K562 (cell line): Measurements from ENCODE around the gene EPM2A. TPM values are rescaled to one million over a fixed set of nuclear protein-coding genes. Genes with fewer than 3 reads are reported as not detected.
A peak's percentile ranks its signal among the peaks of the same experiment; 100 is the strongest.

Experiments used
- BRD4 ChIP-seq: fragments of 200-600 bp; sonication (generic); IDR thresholded peaks from 2 replicates; pipeline ENCODE4 v1.6.1; 2017; ENCODE audit warnings: inconsistent platforms
- E2F6 ChIP-seq, 2 experiments: IDR thresholded peaks; 2 replicates each; pipeline ENCODE4 v1.6.1; 2011; ENCODE audit warnings: borderline replicate concordance in 1 of 2, control low read depth in 1 of 2, low read depth in 1 of 2, low read length in 1 of 2, mild to moderate bottlenecking in 1 of 2, mixed read lengths in 1 of 2, moderate library complexity in 1 of 2; ENCODE audit not compliant: insufficient read depth in 1 of 2, insufficient read length in 1 of 2, poor library complexity in 1 of 2, severe bottlenecking in 1 of 2; ENCODE audit errors: extremely low read depth in 1 of 2
- ELF1 ChIP-seq: fragments of 200-800 bp; sonication (Bioruptor generic); IDR thresholded peaks from 2 replicates; pipeline ENCODE4 v1.6.1; 2016; ENCODE audit warnings: missing genetic modification characterization, missing compliant biosample characterization
- HCFC1 ChIP-seq: IDR thresholded peaks from 2 replicates; pipeline ENCODE4 v1.6.1; 2012; ENCODE audit warnings: low read depth, low read length, improper control_type of control experiment
- IFI16 ChIP-seq: fragments of 250-450 bp; sonication (Bioruptor Pico); IDR thresholded peaks from 2 replicates; pipeline ENCODE4 v2.1.2; 2022; ENCODE audit warnings: mild to moderate bottlenecking, inconsistent platforms
- JUN ChIP-seq, 2 experiments: sonication (generic) in 1 of 2; formaldehyde crosslinking in 1 of 2; IDR thresholded peaks; 2 replicates each; pipeline versions ENCODE4 v1.6.1 to v1.8.0; 2012 to 2022; ENCODE audit warnings: borderline replicate concordance in 2 of 2, mild to moderate bottlenecking in 2 of 2, improper control_type of control experiment in 1 of 2, low read depth in 1 of 2, low read length in 1 of 2, missing genetic modification reagents in 1 of 2
- KAT2B ChIP-seq: IDR thresholded peaks from one replicate; pipeline ENCODE4 v1.6.1; 2012; ENCODE audit warnings: low read depth, mild to moderate bottlenecking, control low read depth, inconsistent platforms, low read length, moderate library complexity
- MBD1 ChIP-seq: fragments of 250-450 bp; sonication (Bioruptor Pico); IDR thresholded peaks from 2 replicates; pipeline ENCODE4 v1.8.0; 2022; ENCODE audit warnings: inconsistent platforms
- MTA2 ChIP-seq: fragments of 450-650 bp; IDR thresholded peaks from 2 replicates; pipeline ENCODE4 v1.6.1; 2016; ENCODE audit warnings: low read depth
- NBN ChIP-seq: fragments of 450-650 bp; IDR thresholded peaks from 2 replicates; pipeline ENCODE4 v1.6.1; 2016; ENCODE audit warnings: low read depth, mild to moderate bottlenecking
- NFE2 ChIP-seq: IDR thresholded peaks from 2 replicates; pipeline ENCODE4 v1.6.1; 2014; ENCODE audit warnings: antibody characterized with exemption, low read depth
- NONO ChIP-seq, 2 experiments: fragments of 200-400 bp in 1 of 2; fragments of 450-650 bp in 1 of 2; formaldehyde crosslinking in 1 of 2; IDR thresholded peaks; 2 replicates each; pipeline ENCODE4 v1.6.1; 2017; ENCODE audit warnings: low read depth in 2 of 2, mild to moderate bottlenecking in 2 of 2, moderate library complexity in 2 of 2, low read length in 1 of 2
- OTX1 ChIP-seq: fragments of 450-650 bp; formaldehyde crosslinking; IDR thresholded peaks from 2 replicates; pipeline ENCODE4 v1.4.0; 2022; ENCODE audit warnings: mild to moderate bottlenecking
- RNF2 ChIP-seq: sonication (generic); IDR thresholded peaks from 2 replicates; pipeline ENCODE4 v1.6.1; 2016
- SMAD1 ChIP-seq: fragments of 150-350 bp; IDR thresholded peaks from 2 replicates; pipeline ENCODE4 v1.6.1; 2014; ENCODE audit warnings: low read length, low read depth; ENCODE audit not compliant: partially characterized antibody
- SMAD4 ChIP-seq: fragments of 250-450 bp; sonication (Bioruptor Pico); conservative IDR thresholded peaks from 2 replicates; pipeline ENCODE4 v1.8.0; 2021; ENCODE audit warnings: inconsistent platforms, mild to moderate bottlenecking, moderate library complexity
- SUPT5H ChIP-seq: fragments of 450-650 bp; IDR thresholded peaks from 2 replicates; pipeline ENCODE4 v1.6.1; 2016
- TAF9B ChIP-seq: fragments of 450-650 bp; IDR thresholded peaks from 2 replicates; pipeline ENCODE4 v1.6.1; 2018; ENCODE audit warnings: mild to moderate bottlenecking; ENCODE audit not compliant: partially characterized antibody
- TCF7L2 ChIP-seq: fragments of 150-350 bp; IDR thresholded peaks from 2 replicates; pipeline ENCODE4 v1.6.1; 2016; ENCODE audit warnings: low read depth, mild to moderate bottlenecking, low read length, moderate library complexity
- ZNF280A ChIP-seq: fragments of 450-650 bp; IDR thresholded peaks from 2 replicates; pipeline ENCODE4 v1.6.1; 2018; ENCODE audit warnings: mild to moderate bottlenecking, low read depth; ENCODE audit not compliant: partially characterized antibody
- ZNF79 ChIP-seq: fragments of 250-450 bp; sonication (Bioruptor Pico); IDR thresholded peaks from 2 replicates; pipeline ENCODE4 v1.4.0; 2020; ENCODE audit warnings: low read depth, mild to moderate bottlenecking, moderate library complexity
- polyA plus RNA-seq, 8 experiments: library from polyadenylated mRNA; depleted of rRNA in 4 of 8; stranded (reverse) in 5 of 8; unstranded in 3 of 8; fragments of >200 nt; fragmentation: Nextera tagmentation in 2 of 8; fragmentation: Illumina TruSeq in 1 of 8; extraction: Ambion mirVana in 2 of 8; extraction: Trizol in 1 of 8; gene quantifications; 2 replicates each; pipeline versions ENCODE4 v1.2.1 to v1.2.3, GENCODE V29; 2011 to 2014; ENCODE audit warnings: inconsistent platforms in 1 of 8, missing spikeins in 1 of 8
- total RNA-seq, 7 experiments: library from RNA; depleted of rRNA in 6 of 7; stranded (reverse); fragments of >200 nt in 6 of 7; fragmentation: Illumina TruSeq in 2 of 7; extraction: Trizol in 2 of 7; gene quantifications; 2 replicates each; pipeline versions ENCODE4 v1.2.1 to v1.2.3, GENCODE V29; 2011 to 2021; ENCODE audit warnings: low replicate concordance in 1 of 7
- TF ChIP-seq, protein P1 (sequence below): fragments of 250-450 bp; sonication (Bioruptor Pico); IDR thresholded peaks from 2 replicates; pipeline ENCODE4 v1.8.0; 2021; ENCODE audit warnings: mild to moderate bottlenecking, moderate library complexity

Gene EPM2A
- total and polyA plus RNA-seq, 9 of the 15 experiments (the other 6 are each of a cell fraction or from before 2014, with no cell fraction given), result 0.35 to 5.3 (median 2.5) TPM

DNA sequence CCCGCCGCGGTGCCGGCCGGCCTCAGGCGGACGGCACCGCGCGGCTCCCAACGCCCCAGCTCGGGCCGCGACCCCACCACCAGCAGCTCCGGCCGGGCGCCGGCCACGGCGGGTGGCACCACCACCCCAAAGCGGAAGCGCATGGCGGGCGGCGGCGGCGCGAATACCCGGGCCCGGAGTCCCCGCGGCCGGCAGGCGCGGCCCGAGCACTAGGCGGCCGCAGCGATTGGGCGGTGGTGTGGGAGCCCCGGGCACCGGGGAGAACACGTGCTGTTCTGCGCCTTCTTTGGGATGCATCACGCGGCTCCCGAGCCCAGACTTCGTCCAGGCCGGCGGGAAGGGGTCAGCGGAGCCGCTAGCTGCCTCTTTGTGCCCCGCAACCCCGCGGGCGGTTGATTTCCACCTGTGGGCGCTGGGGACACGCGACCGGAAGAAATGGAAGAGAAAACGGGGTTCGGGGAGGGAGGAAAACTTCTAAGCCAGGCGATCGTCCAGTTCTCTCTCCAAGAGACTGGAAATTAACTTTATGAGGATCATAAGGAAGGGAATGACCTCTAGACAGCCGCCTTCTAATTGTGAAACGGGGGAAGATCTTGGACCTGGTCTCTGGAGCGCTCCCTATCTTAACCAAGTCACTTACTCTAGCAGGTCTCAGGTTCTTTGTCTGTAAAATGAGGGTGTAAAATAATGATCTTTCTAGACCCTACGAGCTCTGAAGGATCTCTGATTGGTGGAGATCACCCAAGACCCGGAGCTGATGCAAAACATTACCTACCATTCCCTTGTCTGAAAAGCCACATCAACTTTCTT lies at the start of gene EPM2A (continued):
- peak; percentile 22 to 64; a peak in 2 of 4 replicates for TF ChIP-seq NONO (IDR thresholded peaks at IDR 0.05; ENCODE audit: low read depth in 2 of 2, low read length in 1 of 2)
- TF ChIP-seq SMAD4, result peak; percentile 79; the same call in 1 of the 2 replicates
- no peak for TF ChIP-seq KAT2B
- no peak for TF ChIP-seq SMAD1
- TF ChIP-seq ZNF79, result no peak
- TF ChIP-seq TAF9B, result no peak
- peak; percentile 65 for TF ChIP-seq SUPT5H
- TF ChIP-seq, protein P1, sequence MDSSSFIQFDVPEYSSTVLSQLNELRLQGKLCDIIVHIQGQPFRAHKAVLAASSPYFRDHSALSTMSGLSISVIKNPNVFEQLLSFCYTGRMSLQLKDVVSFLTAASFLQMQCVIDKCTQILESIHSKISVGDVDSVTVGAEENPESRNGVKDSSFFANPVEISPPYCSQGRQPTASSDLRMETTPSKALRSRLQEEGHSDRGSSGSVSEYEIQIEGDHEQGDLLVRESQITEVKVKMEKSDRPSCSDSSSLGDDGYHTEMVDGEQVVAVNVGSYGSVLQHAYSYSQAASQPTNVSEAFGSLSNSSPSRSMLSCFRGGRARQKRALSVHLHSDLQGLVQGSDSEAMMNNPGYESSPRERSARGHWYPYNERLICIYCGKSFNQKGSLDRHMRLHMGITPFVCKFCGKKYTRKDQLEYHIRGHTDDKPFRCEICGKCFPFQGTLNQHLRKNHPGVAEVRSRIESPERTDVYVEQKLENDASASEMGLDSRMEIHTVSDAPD (CRISPR knock-in tag), result no peak
- TF ChIP-seq E2F6 (IDR thresholded peaks at IDR 0.05; ENCODE audit: borderline replicate concordance in 1 of 2, extremely low read depth in 1 of 2, insufficient read depth in 1 of 2, insufficient read length in 1 of 2, low read depth in 1 of 2, low read length in 1 of 2, poor library complexity in 1 of 2, severe bottlenecking in 1 of 2), result peak; percentile 79 to 92
- no peak for TF ChIP-seq RNF2
- TF ChIP-seq BRD4, result peak; percentile 90
- TF ChIP-seq ELF1 (tag), result 0 out of 2 replicates have a peak, but pooled peaks have one; percentile 70
- no peak for TF ChIP-seq NBN
- no peak for TF ChIP-seq HCFC1
- TF ChIP-seq NFE2, result no peak; the same call in 1 of the 2 replicates
- TF ChIP-seq OTX1 (CRISPR knock-in tag), result 0 out of 2 replicates have a peak, but pooled peaks have one; percentile 58
- no peak for TF ChIP-seq IFI16 (CRISPR knock-in tag)
- TF ChIP-seq MTA2, result no peak
- TF ChIP-seq ZNF280A, result no peak
- TF ChIP-seq MBD1 (CRISPR knock-in tag), result no peak
- TF ChIP-seq JUN (IDR thresholded peaks at IDR 0.05; ENCODE audit: borderline replicate concordance, low read depth, low read length), result no peak
- peak; percentile 70; the same call in 1 of the 2 replicates for TF ChIP-seq JUN (CRISPR knock-in tag; IDR thresholded peaks at IDR 0.05; ENCODE audit: borderline replicate concordance)
- no peak for TF ChIP-seq TCF7L2
